Body of pancreas (tissue), 4 donors: ENCODE measurements around the gene DNAH7. TPM values are rescaled to one million over a fixed set of nuclear protein-coding genes. Genes with fewer than 3 reads are reported as not detected.

ENCODE experiments used
- ATAC-seq: fragments of 150-250 bp; one replicate; pipeline ENCODE4 v1.9.1; 2016
- DNase-seq, 4 donors: peaks; one replicate each; pipeline ENCODE4 v3.0.0-alpha.2; 2019
- H3K27ac ChIP-seq, 4 donors: fragments of 200-600 bp; sonication (generic); 1 replicate in 3 of 4; 2 replicates in 1 of 4; pipeline versions ENCODE4 v1.5.1 to v1.6.1; 2016 to 2019; ENCODE audit warnings: mild to moderate bottlenecking in 1 of 4, mixed read lengths in 1 of 4, moderate library complexity in 1 of 4
- H3K27me3 ChIP-seq, 2 donors: fragments of 200-600 bp; sonication (generic); one replicate each; pipeline ENCODE4 v1.6.0; 2016; ENCODE audit warnings: mild to moderate bottlenecking in 1 of 2
- H3K36me3 ChIP-seq, 2 donors: fragments of 200-600 bp; sonication (generic); replicated peaks in 1 of 2; 2 replicates each; pipeline ENCODE4 v1.5.1; 2016; ENCODE audit warnings: low read depth in 2 of 2; ENCODE audit not compliant: insufficient read depth in 1 of 2
- H3K4me1 ChIP-seq: fragments of 200-600 bp; sonication (generic); one replicate; pipeline ENCODE4 v1.6.0; 2016
- H3K4me3 ChIP-seq, 2 donors: fragments of 200-600 bp; sonication (generic); 1 replicate in 1 of 2; 2 replicates in 1 of 2; pipeline ENCODE4 v1.5.1; 2016 to 2019
- H3K9me3 ChIP-seq, 3 donors: fragments of 200-600 bp; sonication (generic); 1 replicate in 2 of 3; 2 replicates in 1 of 3; pipeline ENCODE4 v1.5.1; 2016
- POLR2A ChIP-seq, 3 donors: fragments of 450-650 bp; IDR thresholded peaks; one replicate each; pipeline ENCODE4 v1.6.1; 2016; ENCODE audit warnings: antibody characterized with exemption in 3 of 3, mild to moderate bottlenecking in 2 of 3
- WGBS, 2 donors: methylation state at CpG; one replicate each; pipeline ENCODE4 v1.1.5; 2017; 5-methylcytosine and 5-hydroxymethylcytosine counted together
- intact Hi-C: fragments of 100-400 bp; cut with DNase I; formaldehyde crosslinking; loops from one replicate; pipeline ENCODE4 v1.15.1; 2023
- total RNA-seq, 2 donors: library from RNA; depleted of rRNA; stranded (reverse); fragments of >200 nt; gene quantifications; one replicate each; pipeline ENCODE4 v1.1.0, GENCODE V29; 2016
- TF ChIP-seq, protein P1 (sequence below), 7 experiments: fragments of 450-650 bp in 4 of 7; fragments of 200-600 bp in 3 of 7; sonication (generic) in 3 of 7; IDR thresholded peaks; one replicate each; pipeline ENCODE4 v1.5.1; 2016 to 2019; ENCODE audit warnings: antibody characterized with exemption in 7 of 7

The DNAH7 gene
- total RNA-seq, 2 donors from 2014 or later: 7.8 to 11.2 TPM

DNA sequence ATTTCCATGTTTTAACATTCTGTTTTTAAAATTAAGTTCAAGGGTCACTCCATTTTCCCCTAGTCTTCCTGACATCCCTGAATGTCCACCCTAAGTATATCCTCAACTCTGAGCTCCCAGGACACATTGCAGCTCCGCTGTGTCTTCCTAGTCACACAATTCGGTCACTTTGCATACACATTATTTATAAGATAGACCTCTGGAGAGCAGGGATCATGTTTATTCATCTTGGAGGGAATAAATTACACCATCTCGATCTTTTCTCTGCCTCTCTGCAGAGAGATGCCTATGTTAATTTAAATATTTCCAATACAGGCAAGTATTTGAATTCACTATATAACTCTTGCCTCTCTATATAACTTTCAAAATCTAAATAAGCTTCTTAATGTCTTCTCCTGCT lies 245.4 kb downstream of the DNAH7 start:
- H3K36me3 ChIP-seq: no peaks in the 10 kb centered on the region
- H3K27ac ChIP-seq: no peak overlapping the region
- no peak for ATAC-seq
- DNase-seq: no peak
- no peak overlapping the region for H3K4me3 ChIP-seq
- no peaks in the 10 kb centered on the region for H3K4me1 ChIP-seq
- TF ChIP-seq, protein P1, sequence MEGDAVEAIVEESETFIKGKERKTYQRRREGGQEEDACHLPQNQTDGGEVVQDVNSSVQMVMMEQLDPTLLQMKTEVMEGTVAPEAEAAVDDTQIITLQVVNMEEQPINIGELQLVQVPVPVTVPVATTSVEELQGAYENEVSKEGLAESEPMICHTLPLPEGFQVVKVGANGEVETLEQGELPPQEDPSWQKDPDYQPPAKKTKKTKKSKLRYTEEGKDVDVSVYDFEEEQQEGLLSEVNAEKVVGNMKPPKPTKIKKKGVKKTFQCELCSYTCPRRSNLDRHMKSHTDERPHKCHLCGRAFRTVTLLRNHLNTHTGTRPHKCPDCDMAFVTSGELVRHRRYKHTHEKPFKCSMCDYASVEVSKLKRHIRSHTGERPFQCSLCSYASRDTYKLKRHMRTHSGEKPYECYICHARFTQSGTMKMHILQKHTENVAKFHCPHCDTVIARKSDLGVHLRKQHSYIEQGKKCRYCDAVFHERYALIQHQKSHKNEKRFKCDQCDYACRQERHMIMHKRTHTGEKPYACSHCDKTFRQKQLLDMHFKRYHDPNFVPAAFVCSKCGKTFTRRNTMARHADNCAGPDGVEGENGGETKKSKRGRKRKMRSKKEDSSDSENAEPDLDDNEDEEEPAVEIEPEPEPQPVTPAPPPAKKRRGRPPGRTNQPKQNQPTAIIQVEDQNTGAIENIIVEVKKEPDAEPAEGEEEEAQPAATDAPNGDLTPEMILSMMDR (IDR thresholded peaks at IDR 0.05): no peak
- no peak for TF ChIP-seq POLR2A (IDR thresholded peaks at IDR 0.05)
- WGBS, 2 donors: 83 to 93% methylated on average over 3 of the region's 3 CpGs
- H3K9me3 ChIP-seq: no peaks in the 10 kb centered on the region
- intact Hi-C loops: no loop called here
- H3K27me3 ChIP-seq: no peaks in the 10 kb centered on the region

DNA sequence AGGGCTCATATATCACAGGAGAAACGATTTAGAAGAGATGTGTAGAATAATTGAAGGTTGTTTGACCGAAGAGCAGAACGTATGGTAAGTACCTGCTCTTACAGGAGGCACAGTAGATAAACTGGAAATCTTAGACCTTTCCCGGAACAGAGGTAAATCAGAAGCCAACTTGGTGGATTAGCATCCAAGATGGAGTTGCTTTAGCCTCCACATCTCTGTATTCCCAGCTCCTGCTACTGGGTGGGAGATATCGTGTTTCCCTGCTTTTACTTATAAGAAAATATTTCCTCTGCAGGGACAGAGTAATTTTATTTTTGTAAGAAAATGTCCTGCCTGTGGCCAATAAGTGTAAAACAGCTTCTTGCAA lies 247.1 kb downstream of the DNAH7 start:
- Histone ChIP-seq H3K9me3 (no peaks in the 10 kb centered on the region), H3K4me1 (no peaks in the 10 kb centered on the region), H3K27ac (no peak overlapping the region), H3K36me3 (no peaks in the 10 kb centered on the region), H3K4me3 (no peak overlapping the region), H3K27me3 (no peaks in the 10 kb centered on the region)
- intact Hi-C loops: no loop called here
- no peak for ATAC-seq
- TF ChIP-seq, protein P1 (IDR thresholded peaks at IDR 0.05): no peak
- TF ChIP-seq POLR2A (IDR thresholded peaks at IDR 0.05): no peak
- 81 to 82% methylated on average over 5 of the region's 5 CpGs for WGBS, 2 donors
- DNase-seq: no peak

DNA sequence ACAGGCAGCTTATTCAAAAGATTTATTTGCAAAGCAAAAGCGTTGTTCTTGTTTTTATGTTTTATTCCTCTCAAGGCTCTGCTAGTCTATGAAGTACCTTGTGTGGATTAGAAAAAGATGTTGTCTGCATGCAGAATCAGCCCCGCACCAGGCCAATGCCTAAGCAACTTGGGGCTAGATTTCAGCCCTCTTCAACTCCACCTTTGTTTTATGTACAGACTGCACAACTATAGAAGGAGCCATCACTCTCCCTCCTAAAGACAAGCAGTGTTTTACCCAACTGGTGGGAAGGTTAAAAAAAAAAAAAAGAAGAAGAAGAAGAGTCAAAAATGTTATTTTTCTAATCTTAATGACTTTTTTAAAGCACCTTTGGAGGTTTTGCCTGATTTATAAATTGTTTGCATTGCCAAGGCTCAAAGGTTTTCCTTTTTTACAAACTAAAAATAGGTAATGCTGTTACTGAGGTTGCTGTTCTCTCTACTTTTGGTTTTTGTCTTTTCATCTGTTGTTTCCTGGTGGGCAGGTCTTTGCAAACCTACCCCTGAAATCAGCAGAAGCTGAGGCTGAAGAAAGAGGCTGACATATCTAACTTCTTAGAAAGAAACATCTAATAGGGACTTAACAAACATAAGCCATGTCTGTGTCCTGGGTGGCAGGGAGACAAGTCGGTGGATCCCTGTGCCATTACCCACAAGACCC lies 247.6 kb downstream of the DNAH7 start:
- Histone ChIP-seq H3K36me3 (no peaks in the 10 kb centered on the region), H3K4me1 (no peaks in the 10 kb centered on the region)
- intact Hi-C loops: no loop called here

DNA sequence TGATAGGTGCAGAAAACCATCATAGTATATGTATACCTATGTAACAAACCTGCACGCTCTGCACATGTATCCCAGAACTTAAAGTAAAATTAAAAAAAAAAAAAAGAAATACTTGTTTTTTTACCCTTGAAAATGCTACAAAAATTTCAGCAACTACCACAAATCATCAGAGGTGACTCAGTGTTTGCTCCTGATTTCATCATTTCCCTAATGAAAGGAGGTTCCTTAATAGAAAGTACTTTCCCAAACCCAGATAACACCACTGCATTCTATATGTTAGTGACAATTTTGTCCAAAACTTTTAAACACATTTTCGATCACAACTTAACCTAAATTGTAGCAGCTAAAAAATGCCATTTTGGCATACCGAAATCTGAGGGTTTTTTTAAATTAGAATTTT lies 248.3 kb downstream of the DNAH7 start:
- Histone ChIP-seq H3K4me3 (no peak overlapping the region), H3K4me1 (no peaks in the 10 kb centered on the region), H3K27me3 (no peaks in the 10 kb centered on the region), H3K27ac (no peak overlapping the region), H3K36me3 (no peaks in the 10 kb centered on the region), H3K9me3 (no peaks in the 10 kb centered on the region)
- intact Hi-C loops: no loop called here
- no peak for DNase-seq
- ATAC-seq: no peak
- TF ChIP-seq POLR2A (IDR thresholded peaks at IDR 0.05): no peak
- TF ChIP-seq, protein P1 (IDR thresholded peaks at IDR 0.05): no peak
- 88 to 91% methylated on average over 3 of the region's 3 CpGs for whole genome bisulfite sequencing, 2 donors

More for the DNA sequence above, 247.6 kb downstream of the DNAH7 start:
- no peak overlapping the region for H3K4me3 ChIP-seq
- H3K27ac ChIP-seq: no peak overlapping the region
- no peak for TF ChIP-seq POLR2A (IDR thresholded peaks at IDR 0.05)
- TF ChIP-seq, protein P1 (IDR thresholded peaks at IDR 0.05): no peak
- DNase-seq (no peak), ATAC-seq (no peak)
- H3K9me3 ChIP-seq: no peaks in the 10 kb centered on the region
- no peaks in the 10 kb centered on the region for H3K27me3 ChIP-seq
- 90 to 91% methylated on average over 3 of the region's 3 CpGs for WGBS, 2 donors

DNA sequence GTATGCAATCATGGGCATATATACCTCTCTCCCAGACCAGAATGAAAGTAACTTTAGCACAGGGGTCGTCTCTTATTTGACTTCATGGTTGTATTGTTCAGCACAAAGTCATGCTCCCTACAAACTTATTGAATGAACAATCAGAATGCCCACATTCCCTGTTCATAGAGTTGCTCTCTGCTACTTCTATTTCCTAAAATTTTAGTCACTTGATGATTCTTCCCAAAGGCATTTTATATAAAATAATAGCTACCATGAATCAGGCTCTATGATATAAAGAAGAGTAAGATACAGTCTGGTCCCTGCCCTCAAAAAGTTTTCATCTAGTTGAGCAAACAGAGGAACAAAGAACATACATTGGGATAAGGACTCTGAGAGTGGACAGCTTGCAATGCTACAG lies 249.4 kb downstream of the DNAH7 start:
- DNase-seq: no peak
- Histone ChIP-seq H3K27me3 (no peaks in the 10 kb centered on the region), H3K4me1 (no peaks in the 10 kb centered on the region), H3K4me3 (no peak overlapping the region), H3K36me3 (no peaks in the 10 kb centered on the region), H3K27ac (no peak overlapping the region), H3K9me3 (no peaks in the 10 kb centered on the region)
- ATAC-seq: no peak
- TF ChIP-seq, protein P1 (IDR thresholded peaks at IDR 0.05): no peak
- no peak for TF ChIP-seq POLR2A (IDR thresholded peaks at IDR 0.05)
- WGBS, 2 donors: 46 to 52% methylated on average over 1 of the region's 1 CpG
- intact Hi-C loops: no loop called here
